Muscle layer of duodenum (tissue), 2 donors: ENCODE results near the gene DPF3.

Experiments used
- H3K27ac ChIP-seq: one replicate; pipeline ENCODE4 v1.7.0; 2013; ENCODE audit warnings: mild to moderate bottlenecking, low read length
- H3K27me3 ChIP-seq: one replicate; pipeline ENCODE4 v1.7.0; 2013; ENCODE audit warnings: low read depth, mild to moderate bottlenecking, control low read depth, low read length
- H3K36me3 ChIP-seq, 2 donors: one replicate each; pipeline ENCODE4 v1.7.0; 2013; ENCODE audit warnings: low read length in 2 of 2, control low read depth in 1 of 2, mild to moderate bottlenecking in 1 of 2; ENCODE audit not compliant: insufficient read depth in 2 of 2, control insufficient read depth in 1 of 2
- H3K4me1 ChIP-seq, 2 donors: one replicate each; pipeline ENCODE4 v1.7.0; 2013; ENCODE audit warnings: low read length in 2 of 2, mild to moderate bottlenecking in 2 of 2, control low read depth in 1 of 2, moderate library complexity in 1 of 2; ENCODE audit not compliant: insufficient read depth in 2 of 2, control insufficient read depth in 1 of 2
- H3K4me3 ChIP-seq, 2 donors: one replicate each; pipeline ENCODE4 v1.7.0; 2013; ENCODE audit warnings: low read length in 2 of 2, low read depth in 1 of 2, mild to moderate bottlenecking in 1 of 2
- H3K9me3 ChIP-seq, 2 donors: one replicate each; pipeline ENCODE4 v1.7.0; 2013; ENCODE audit warnings: low read length in 2 of 2, control low read depth in 1 of 2, mild to moderate bottlenecking in 1 of 2; ENCODE audit not compliant: control insufficient read depth in 1 of 2
- donor health status: healthy.

DPF3 gene

GRCh38 chr14:72645706-72646105, 248.2 kb downstream of the DPF3 start:
- H3K4me1 ChIP-seq: no peaks in the 10 kb centered on the region
- no peak overlapping the region for H3K27ac ChIP-seq
- H3K27me3 ChIP-seq: no peaks in the 10 kb centered on the region
- no peaks in the 10 kb centered on the region for H3K36me3 ChIP-seq
- no peak overlapping the region for H3K4me3 ChIP-seq
- H3K9me3 ChIP-seq: peaks cover 0 to 6% of the 10 kb centered on the region in 2 donors

GRCh38 chr14:72644758-72645489, 249.0 kb downstream of the DPF3 start:
- Histone ChIP-seq H3K9me3 (peaks cover 0 to 6% of the 10 kb centered on the region in 2 donors), H3K27ac (no peak overlapping the region), H3K4me3 (no peak overlapping the region), H3K36me3 (no peaks in the 10 kb centered on the region), H3K4me1 (no peaks in the 10 kb centered on the region), H3K27me3 (no peaks in the 10 kb centered on the region)

- Histone ChIP-seq H3K4me1 (no peaks in the 10 kb centered on the region), H3K9me3 (peaks cover 0 to 13% of the 10 kb centered on the region in 2 donors), H3K27me3 (no peaks in the 10 kb centered on the region), H3K36me3 (no peaks in the 10 kb centered on the region), H3K4me3 (no peak overlapping the region), H3K27ac (no peak overlapping the region)
Observed at GRCh38 chr14:72644038-72644437, 249.9 kb downstream of the DPF3 start.

- no peaks in the 10 kb centered on the region for H3K27me3 ChIP-seq
- H3K4me1 ChIP-seq: no peaks in the 10 kb centered on the region
- H3K36me3 ChIP-seq: no peaks in the 10 kb centered on the region
- H3K9me3 ChIP-seq: peaks cover 0 to 14% of the 10 kb centered on the region in 2 donors
- H3K27ac ChIP-seq: no peak overlapping the region
- H3K4me3 ChIP-seq: no peak overlapping the region
Observed at GRCh38 chr14:72643317-72643801, 250.5 kb downstream of the DPF3 start.

GRCh38 chr14:72640911-72641485, 252.9 kb downstream of the DPF3 start:
- Histone ChIP-seq H3K36me3 (no peaks in the 10 kb centered on the region), H3K4me1 (no peaks in the 10 kb centered on the region), H3K27me3 (no peaks in the 10 kb centered on the region), H3K4me3 (no peak overlapping the region), H3K27ac (no peak overlapping the region), H3K9me3 (peaks cover 0 to 14% of the 10 kb centered on the region in 2 donors)

GRCh38 chr14:72638021-72638420, 255.9 kb downstream of the DPF3 start:
- Histone ChIP-seq H3K27me3 (no peaks in the 10 kb centered on the region), H3K36me3 (no peaks in the 10 kb centered on the region), H3K27ac (no peak overlapping the region), H3K9me3 (peaks cover 0 to 14% of the 10 kb centered on the region in 2 donors), H3K4me3 (no peak overlapping the region), H3K4me1 (no peaks in the 10 kb centered on the region)

- Histone ChIP-seq H3K4me3 (no peak overlapping the region), H3K27me3 (no peaks in the 10 kb centered on the region), H3K36me3 (no peaks in the 10 kb centered on the region), H3K27ac (no peak overlapping the region), H3K9me3 (peaks cover 0 to 11% of the 10 kb centered on the region in 2 donors), H3K4me1 (no peaks in the 10 kb centered on the region)
Observed at GRCh38 chr14:72636871-72637270, 257.0 kb downstream of the DPF3 start.

- Histone ChIP-seq H3K27ac (no peak overlapping the region), H3K9me3 (peaks cover 0 to 9% of the 10 kb centered on the region in 2 donors), H3K4me3 (no peak overlapping the region), H3K36me3 (no peaks in the 10 kb centered on the region), H3K27me3 (no peaks in the 10 kb centered on the region), H3K4me1 (no peaks in the 10 kb centered on the region)
Observed at GRCh38 chr14:72636094-72636493, 257.8 kb downstream of the DPF3 start.

- Histone ChIP-seq H3K27ac (no peak overlapping the region), H3K36me3 (no peaks in the 10 kb centered on the region), H3K9me3 (peaks cover 0 to 9% of the 10 kb centered on the region in 2 donors), H3K4me3 (no peak overlapping the region), H3K4me1 (no peaks in the 10 kb centered on the region), H3K27me3 (no peaks in the 10 kb centered on the region)
Observed at GRCh38 chr14:72634691-72635616, 258.9 kb downstream of the DPF3 start.

GRCh38 chr14:72633551-72633950, 260.4 kb downstream of the DPF3 start:
- Histone ChIP-seq H3K9me3 (no peaks in the 10 kb centered on the region), H3K36me3 (no peaks in the 10 kb centered on the region), H3K4me1 (no peaks in the 10 kb centered on the region), H3K27me3 (no peaks in the 10 kb centered on the region), H3K27ac (no peak overlapping the region), H3K4me3 (no peak overlapping the region)

GRCh38 chr14:72632727-72633126, 261.2 kb downstream of the DPF3 start:
- Histone ChIP-seq H3K27me3 (no peaks in the 10 kb centered on the region), H3K4me1 (no peaks in the 10 kb centered on the region), H3K4me3 (no peak overlapping the region), H3K27ac (no peak overlapping the region), H3K9me3 (no peaks in the 10 kb centered on the region), H3K36me3 (no peaks in the 10 kb centered on the region)
